ENCODE data around the gene PSMD2. TPM values are rescaled to one million over a fixed set of nuclear protein-coding genes. Genes with fewer than 3 reads are reported as not detected.

PSMD2 gene
- total RNA-seq (100 to 1,000 TPM; 124 to 239 (median 172) TPM), polyA plus RNA-seq (100 to 1,000 TPM in 1 of 3 donors, 10 to 100 TPM in 2; 73.0 to 119 (median 81.7) TPM)
- long read RNA-seq, donor 1, transcript PSMD2-201 (21 exons, 3,449 nt) = major isoform, 6 of 6 reads
- long read RNA-seq, donor 1, partial matches to known transcripts = 0 of 6 reads
- long read RNA-seq, donor 1, other reads (novel, unspliced or antisense) = 0 of 6 reads
- long read RNA-seq, donor 2, transcript PSMD2-201 (21 exons, 3,449 nt) = major isoform, 13 of 14 reads
- long read RNA-seq, donor 2, partial matches to known transcripts = 0 of 14 reads
- long read RNA-seq, donor 2, other reads (novel, unspliced or antisense) = 0 of 14 reads
- long read RNA-seq, donor 3, transcript PSMD2-201 (21 exons, 3,449 nt) = major isoform, 6 of 8 reads
- long read RNA-seq, donor 3, partial matches to known transcripts = 0 of 8 reads
- long read RNA-seq, donor 3, other reads (novel, unspliced or antisense) = 0 of 8 reads
- long read RNA-seq, donor 4, partial matches to known transcripts = 0 of 1 reads
- long read RNA-seq, donor 4, other reads (novel, unspliced or antisense) = 0 of 1 reads
- long read RNA-seq, donor 5, transcript PSMD2-201 (21 exons, 3,449 nt) = major isoform, 11 of 22 reads
- long read RNA-seq, donor 5, partial matches to known transcripts = 8 of 22 reads
- long read RNA-seq, donor 5, other reads (novel, unspliced or antisense) = 0 of 22 reads
- long read RNA-seq, donor 6 = 0 reads
- long read RNA-seq, donor 7, transcript PSMD2-201 (21 exons, 3,449 nt) = major isoform, 21 of 29 reads
- long read RNA-seq, donor 7, partial matches to known transcripts = 6 of 29 reads
- long read RNA-seq, donor 7, other reads (novel, unspliced or antisense) = 0 of 29 reads
- long read RNA-seq, donor 8, transcript PSMD2-201 (21 exons, 3,449 nt) = major isoform, 17 of 19 reads
- long read RNA-seq, donor 8, partial matches to known transcripts = 0 of 19 reads
- long read RNA-seq, donor 8, other reads (novel, unspliced or antisense) = 0 of 19 reads
- long read RNA-seq, donor 9, partial matches to known transcripts = 16 of 20 reads
- long read RNA-seq, donor 9, other reads (novel, unspliced or antisense) = 0 of 20 reads
- long read RNA-seq, donor 10, partial matches to known transcripts = 0 of 6 reads
- long read RNA-seq, donor 10, other reads (novel, unspliced or antisense) = 0 of 6 reads

GRCh38 chr3:184298759-184299487, at the start of gene PSMD2:
Gene PSMD2, plus strand, starts transcription at chr3:184299241. Its CDS starts 26 bp downstream, at chr3:184299267.
- H3K9me3 ChIP-seq = no peaks in the 10 kb centered on the region
- peaks cover 10 to 34% (median 21%) of the 10 kb centered on the region in 4 donors for H3K4me1 ChIP-seq
- peaks cover 27 to 39% (median 38%) of the 10 kb centered on the region in 4 donors for H3K36me3 ChIP-seq
- intact Hi-C loops (cut with DNase I; ENCODE audit: low total_unique reads) = no loop called here
- peak; percentile 98 to 99 for DNase-seq
- whole genome bisulfite sequencing, 5 donors = 0 to 1% (median 0%) methylated on average over 34 to 78 of the region's 78 CpGs
- peak within 1 kb of the TSS; percentile 95 to 96 (median 95) for H3K4me3 ChIP-seq
- TF ChIP-seq POLR2AphosphoS5 (IDR thresholded peaks at IDR 0.05) (peak; percentile 67 to 92 (median 76)), POLR2A (IDR thresholded peaks at IDR 0.05) (peak in 1 of 4 donors; percentile 43), CTCF (IDR thresholded peaks at IDR 0.05) (no peak)
- peak within 1 kb of the TSS; percentile 79 to 88 (median 85) for H3K27ac ChIP-seq
- H3K27me3 ChIP-seq = no peaks in the 10 kb centered on the region

- peak within 1 kb of the TSS; percentile 76 to 89 (median 85) for H3K27ac ChIP-seq
- intact Hi-C loops (cut with DNase I; ENCODE audit: low total_unique reads) = loop anchor here (5.0 to 10.0 kb wide), 2 partner anchors 65 to 107 kb away; partner anchors contain the start of gene ABCF3
Observed at GRCh38 chr3:184249412-184250166, 49.5 kb upstream of the PSMD2 start, which contains the start of gene EEF1AKMT4. Gene EEF1AKMT4, plus strand, starts transcription at chr3:184249672. Its CDS starts 23 bp downstream, at chr3:184249695.

More at GRCh38 chr3:184249412-184250166, 49.5 kb upstream of the PSMD2 start, which contains the start of gene EEF1AKMT4:
- Histone ChIP-seq H3K9me3 (no peaks in the 10 kb centered on the region), H3K27me3 (no peaks in the 10 kb centered on the region), H3K4me3 (peak within 1 kb of the TSS; percentile 81 to 97 (median 92)), H3K36me3 (peaks cover 13 to 14% (median 13%) of the 10 kb centered on the region in 4 donors), H3K4me1 (peaks cover 5 to 33% (median 26%) of the 10 kb centered on the region in 4 donors)
- WGBS, 5 donors = 0 to 1% (median 0%) methylated on average over 22 to 54 of the region's 54 CpGs
- DNase-seq = peak; percentile 98 to 99
- TF ChIP-seq POLR2A (IDR thresholded peaks at IDR 0.05) (no peak), EP300 (IDR thresholded peaks at IDR 0.05) (no peak), CTCF (IDR thresholded peaks at IDR 0.05) (peak in 5 of 7 experiments; percentile 34 to 49 (median 46)), POLR2AphosphoS5 (IDR thresholded peaks at IDR 0.05) (peak; percentile 42 to 89 (median 74))

Measured in stomach (tissue), 19 donors.